H9 (cell line): ENCODE data around the gene IP6K3. TPM values are rescaled to one million over a fixed set of nuclear protein-coding genes. Genes with fewer than 3 reads are reported as not detected.

Experiments
- DNase-seq: peaks from one replicate; pipeline ENCODE4 v3.0.0-alpha.2; 2017
- H2AFZ ChIP-seq: one replicate; pipeline ENCODE4 v1.6.1; 2013; ENCODE audit warnings: mild to moderate bottlenecking, low read length, control low read depth, moderate library complexity
- H2AK5ac ChIP-seq: 2 replicates; pipeline ENCODE4 v1.6.1; 2013; ENCODE audit warnings: low read length, control low read depth, mixed read lengths; ENCODE audit not compliant: insufficient read length
- H2BK120ac ChIP-seq: one replicate; pipeline ENCODE4 v1.6.1; 2013; ENCODE audit warnings: low read depth, mild to moderate bottlenecking, low read length, control low read depth, inconsistent platforms; ENCODE audit not compliant: poor library complexity, severe bottlenecking
- H2BK12ac ChIP-seq: 2 replicates; pipeline ENCODE4 v1.6.1; 2013; ENCODE audit warnings: low read length, control low read depth, mixed read lengths, low read depth; ENCODE audit not compliant: insufficient read length
- H2BK15ac ChIP-seq: 2 replicates; pipeline ENCODE4 v1.6.1; 2013; ENCODE audit warnings: low read depth, low read length, control low read depth
- H2BK20ac ChIP-seq: one replicate; pipeline ENCODE4 v1.6.1; 2013; ENCODE audit warnings: low read depth, mild to moderate bottlenecking, low read length, control low read depth, inconsistent platforms; ENCODE audit not compliant: poor library complexity, severe bottlenecking
- H2BK5ac ChIP-seq: 2 replicates; pipeline ENCODE4 v1.6.1; 2013; ENCODE audit warnings: low read length, control low read depth, mixed read lengths; ENCODE audit not compliant: insufficient read length
- H3K14ac ChIP-seq: 2 replicates; pipeline ENCODE4 v1.6.1; 2013; ENCODE audit warnings: low read length, control low read depth; ENCODE audit not compliant: insufficient read depth
- H3K18ac ChIP-seq: 2 replicates; pipeline ENCODE4 v1.6.1; 2013; ENCODE audit warnings: low read depth, mild to moderate bottlenecking, mixed read lengths, low read length, control low read depth; ENCODE audit not compliant: insufficient read length
- H3K23ac ChIP-seq: 2 replicates; pipeline ENCODE4 v1.6.1; 2013; ENCODE audit warnings: low read length, control low read depth, mixed read lengths, low read depth; ENCODE audit not compliant: insufficient read length
- H3K23me2 ChIP-seq: 2 replicates; pipeline ENCODE4 v1.6.1; 2013; ENCODE audit warnings: low read depth, mild to moderate bottlenecking, mixed read lengths, low read length, control low read depth; ENCODE audit not compliant: insufficient read length, poor library complexity, severe bottlenecking
- H3K27ac ChIP-seq: 2 replicates; pipeline ENCODE4 v1.5.1; 2013; ENCODE audit warnings: low read length, control low read depth, mixed read lengths, low read depth; ENCODE audit not compliant: insufficient read length
- H3K27me3 ChIP-seq: 2 replicates; pipeline ENCODE4 v1.6.1; 2013; ENCODE audit warnings: low read length, control low read depth, inconsistent platforms; ENCODE audit not compliant: insufficient read depth
- H3K4ac ChIP-seq: 2 replicates; pipeline ENCODE4 v1.6.1; 2013; ENCODE audit warnings: low read depth, mild to moderate bottlenecking, control low read depth, inconsistent platforms, low read length, moderate library complexity
- H3K4me1 ChIP-seq: 2 replicates; pipeline ENCODE4 v1.6.1; 2013; ENCODE audit warnings: low read length, control low read depth, inconsistent platforms; ENCODE audit not compliant: insufficient read depth
- H3K4me2 ChIP-seq: 2 replicates; pipeline ENCODE4 v1.6.1; 2013; ENCODE audit warnings: low read length, control low read depth, mixed read lengths; ENCODE audit not compliant: insufficient read length, insufficient read depth
- H3K56ac ChIP-seq: 2 replicates; pipeline ENCODE4 v1.6.1; 2013; ENCODE audit warnings: low read depth, mild to moderate bottlenecking, mixed read lengths, low read length, control low read depth; ENCODE audit not compliant: insufficient read length
- H3K79me1 ChIP-seq: 2 replicates; pipeline ENCODE4 v1.6.1; 2013; ENCODE audit warnings: low read depth, mild to moderate bottlenecking, moderate library complexity, low read length, control low read depth, inconsistent platforms; ENCODE audit not compliant: insufficient read depth, poor library complexity, severe bottlenecking
- H3K79me2 ChIP-seq: 2 replicates; pipeline ENCODE4 v1.6.1; 2013; ENCODE audit warnings: low read length, control low read depth, inconsistent platforms; ENCODE audit not compliant: insufficient read depth
- H3K9ac ChIP-seq: 2 replicates; pipeline ENCODE4 v1.6.1; 2013; ENCODE audit warnings: low read length, control low read depth, mixed read lengths; ENCODE audit not compliant: insufficient read length; ENCODE audit errors: extremely low read depth
- H3K9me3 ChIP-seq: one replicate; pipeline ENCODE4 v1.6.1; 2013; ENCODE audit warnings: low read depth, low read length, inconsistent platforms; ENCODE audit not compliant: control insufficient read depth
- H3T11ph ChIP-seq: one replicate; pipeline ENCODE4 v1.6.1; 2013; ENCODE audit warnings: mild to moderate bottlenecking, low read length, control low read depth, inconsistent platforms
- H4K20me1 ChIP-seq: one replicate; pipeline ENCODE4 v1.6.1; 2013; ENCODE audit not compliant: control insufficient read depth, insufficient read length, insufficient read depth
- H4K5ac ChIP-seq: 2 replicates; pipeline ENCODE4 v1.6.1; 2013; ENCODE audit warnings: low read depth, mild to moderate bottlenecking, mixed read lengths, low read length, control low read depth; ENCODE audit not compliant: insufficient read length
- H4K8ac ChIP-seq: replicated peaks from 2 replicates; pipeline ENCODE4 v1.6.1; 2013; ENCODE audit warnings: low read length, control low read depth, mixed read lengths, low read depth; ENCODE audit not compliant: insufficient read length
- H4K91ac ChIP-seq: 2 replicates; pipeline ENCODE4 v1.6.1; 2013; ENCODE audit warnings: low read depth, mild to moderate bottlenecking, moderate library complexity, mixed read lengths, low read length, control low read depth; ENCODE audit not compliant: insufficient read length
- H3K27ac Mint-ChIP-seq, 3 experiments: 2 replicates in 2 of 3; 3 replicates in 1 of 3; pipeline ENCODE4 v1.8.0; 2020 to 2021; ENCODE audit warnings: mixed read lengths in 3 of 3, mild to moderate bottlenecking in 1 of 3, moderate library complexity in 1 of 3
- H3K27me3 Mint-ChIP-seq: 2 replicates; pipeline ENCODE4 v1.8.0; 2021; ENCODE audit warnings: low read depth, mild to moderate bottlenecking, moderate library complexity, mixed read lengths
- H3K36me3 Mint-ChIP-seq, 3 experiments: 2 replicates in 2 of 3; 3 replicates in 1 of 3; pipeline ENCODE4 v1.8.0; 2020 to 2021; ENCODE audit warnings: low read depth in 3 of 3, mixed read lengths in 3 of 3; ENCODE audit not compliant: insufficient read depth in 1 of 3
- H3K4me1 Mint-ChIP-seq, 2 experiments: 2 replicates each; pipeline ENCODE4 v1.8.0; 2020; ENCODE audit warnings: mixed read lengths in 2 of 2
- H3K4me3 Mint-ChIP-seq, 2 experiments: 2 replicates in 1 of 2; 3 replicates in 1 of 2; pipeline ENCODE4 v1.8.0; 2020 to 2021; ENCODE audit warnings: mild to moderate bottlenecking in 2 of 2, mixed read lengths in 2 of 2, moderate library complexity in 1 of 2
- H3K9me3 Mint-ChIP-seq, 2 experiments: 2 replicates in 1 of 2; 3 replicates in 1 of 2; pipeline ENCODE4 v1.8.0; 2020; ENCODE audit warnings: mild to moderate bottlenecking in 2 of 2, mixed read lengths in 2 of 2, moderate library complexity in 1 of 2
- WGBS: extraction: QIAGEN DNeasy Blood & Tissue Kit; methylation state at CpG from one replicate; pipeline ENCODE4 v1.1.7; 2013; ENCODE audit warnings: missing lambda C conversion rate, low lambda C conversion rate, mixed read lengths; ENCODE audit not compliant: insufficient read length; ENCODE audit errors: extremely low coverage; 5-methylcytosine and 5-hydroxymethylcytosine counted together
- total RNA-seq: library from RNA; stranded (reverse); gene quantifications from 2 replicates; pipeline ENCODE4 v1.2.1, GENCODE V29; 2021
- TF ChIP-seq, protein P1 (sequence below): fragments of 200-600 bp; sonication (generic); conservative IDR thresholded peaks from 3 replicates; pipeline ENCODE4 v1.8.0; 2021; ENCODE audit warnings: antibody characterized with exemption, mild to moderate bottlenecking

IP6K3 gene
- total RNA-seq, 1 experiment from 2014 or later, result 0.46 TPM

DNA sequence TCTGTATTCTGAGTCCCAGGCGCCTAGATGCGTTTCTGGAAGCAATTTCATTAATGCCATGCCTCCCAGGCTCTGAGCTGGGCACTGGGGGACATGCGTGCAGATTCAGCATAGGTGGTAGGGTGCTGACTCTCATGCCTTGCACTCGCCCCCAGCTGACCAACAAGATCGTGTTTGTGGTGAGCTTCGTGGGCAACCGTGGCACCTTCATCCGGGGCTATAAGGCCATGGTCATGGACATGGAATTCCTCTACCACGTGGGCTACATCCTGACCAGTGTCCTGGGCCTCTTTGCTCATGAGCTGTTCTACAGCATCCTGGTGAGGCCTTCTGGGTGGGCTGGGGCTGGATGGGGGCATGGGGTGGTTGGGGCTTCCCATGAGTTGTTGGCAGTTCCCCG, 56.8 kb downstream of the IP6K3 start:
- Histone ChIP-seq H4K20me1 (no peaks in the 10 kb centered on the region), H3K4me1 (no peaks in the 10 kb centered on the region), H3T11ph (no peak overlapping the region), H2BK20ac (no peak overlapping the region), H3K4me2 (no peak overlapping the region), H3K79me2 (no peaks in the 10 kb centered on the region), H2BK5ac (no peak overlapping the region), H3K18ac (no peak overlapping the region), H3K27ac (no peak overlapping the region), H3K27me3 (no peaks in the 10 kb centered on the region), H4K8ac (no peak overlapping the region), H2AFZ (no peak overlapping the region), H3K4ac (no peak overlapping the region), H3K56ac (no peak overlapping the region), H2BK120ac (no peak overlapping the region), H3K79me1 (no peaks in the 10 kb centered on the region), H3K23ac (no peak overlapping the region), H3K14ac (no peak overlapping the region; the same call in 1 of the 2 replicates), H4K91ac (no peak overlapping the region), H2BK15ac (no peak overlapping the region), H3K9ac (no peak overlapping the region), H4K5ac (no peak overlapping the region), H2BK12ac (no peak overlapping the region), H2AK5ac (no peak overlapping the region), H3K9me3 (no peaks in the 10 kb centered on the region), H3K23me2 (no peaks in the 10 kb centered on the region)
- Mint-ChIP-seq H3K4me1 (peaks cover 4 to 13% of the 10 kb centered on the region in 2 experiments; a peak in 3 of 4 replicates), H3K36me3 (peaks cover 39 to 89% (median 86%) of the 10 kb centered on the region in 3 experiments; a peak in 6 of 7 replicates), H3K27me3 (no peaks in the 10 kb centered on the region), H3K4me3 (no peak overlapping the region), H3K27ac (no peak overlapping the region), H3K9me3 (no peaks in the 10 kb centered on the region)
- TF ChIP-seq, protein P1, sequence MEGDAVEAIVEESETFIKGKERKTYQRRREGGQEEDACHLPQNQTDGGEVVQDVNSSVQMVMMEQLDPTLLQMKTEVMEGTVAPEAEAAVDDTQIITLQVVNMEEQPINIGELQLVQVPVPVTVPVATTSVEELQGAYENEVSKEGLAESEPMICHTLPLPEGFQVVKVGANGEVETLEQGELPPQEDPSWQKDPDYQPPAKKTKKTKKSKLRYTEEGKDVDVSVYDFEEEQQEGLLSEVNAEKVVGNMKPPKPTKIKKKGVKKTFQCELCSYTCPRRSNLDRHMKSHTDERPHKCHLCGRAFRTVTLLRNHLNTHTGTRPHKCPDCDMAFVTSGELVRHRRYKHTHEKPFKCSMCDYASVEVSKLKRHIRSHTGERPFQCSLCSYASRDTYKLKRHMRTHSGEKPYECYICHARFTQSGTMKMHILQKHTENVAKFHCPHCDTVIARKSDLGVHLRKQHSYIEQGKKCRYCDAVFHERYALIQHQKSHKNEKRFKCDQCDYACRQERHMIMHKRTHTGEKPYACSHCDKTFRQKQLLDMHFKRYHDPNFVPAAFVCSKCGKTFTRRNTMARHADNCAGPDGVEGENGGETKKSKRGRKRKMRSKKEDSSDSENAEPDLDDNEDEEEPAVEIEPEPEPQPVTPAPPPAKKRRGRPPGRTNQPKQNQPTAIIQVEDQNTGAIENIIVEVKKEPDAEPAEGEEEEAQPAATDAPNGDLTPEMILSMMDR, result no peak
- WGBS, result no CpG with 5 or more reads among the region's 10 CpGs
- DNase-seq, result no peak
